BJ (cell line): Measurements from ENCODE around the gene TNFRSF17. TPM values are rescaled to one million over a fixed set of nuclear protein-coding genes. Genes with fewer than 3 reads are reported as not detected.

Source experiments
- CTCF ChIA-PET: fragments of 350-600 bp; formaldehyde crosslinking; extraction: SDS; loops from one replicate; lab custom pipeline; 2021; ENCODE audit warnings: antibody characterized with exemption, inconsistent platforms; lab: Yijun Ruan, JAX
- POLR2A ChIA-PET: fragments of 300-600 bp; sonication (Branson Sonifier 250); formaldehyde crosslinking; extraction: SDS; loops from one replicate; lab custom pipeline; 2021; ENCODE audit warnings: antibody characterized with exemption; lab: Charles Lee
- DNase-seq: peaks from one replicate; pipeline ENCODE4 v3.0.0-alpha.2; 2011; ENCODE audit warnings: low read depth
- H3K27me3 ChIP-seq: 2 replicates; pipeline ENCODE4 v1.6.0; 2011; ENCODE audit warnings: low read length; ENCODE audit not compliant: control insufficient read depth, insufficient read depth
- H3K36me3 ChIP-seq: 2 replicates; pipeline ENCODE4 v1.5.1; 2011; ENCODE audit warnings: low read length; ENCODE audit not compliant: control insufficient read depth, insufficient read depth
- H3K4me3 ChIP-seq: 2 replicates; pipeline ENCODE4 v1.5.1; 2011; ENCODE audit warnings: low read depth, mild to moderate bottlenecking, control low read depth, low read length
- polyA plus RNA-seq: library from polyadenylated mRNA; depleted of rRNA; stranded (reverse); fragments of >200 nt; gene quantifications from 2 replicates; pipeline ENCODE4 v1.2.3, GENCODE V29; 2011
- TF ChIP-seq, protein P1 (sequence below): IDR thresholded peaks from 2 replicates; pipeline ENCODE4 v1.5.1; 2011; ENCODE audit warnings: low read depth, mild to moderate bottlenecking, control low read depth, inconsistent platforms, low read length, moderate library complexity; ENCODE audit not compliant: insufficient read depth

TNFRSF17 gene
- polyA plus RNA-seq, 1 experiment, result not detected

DNA sequence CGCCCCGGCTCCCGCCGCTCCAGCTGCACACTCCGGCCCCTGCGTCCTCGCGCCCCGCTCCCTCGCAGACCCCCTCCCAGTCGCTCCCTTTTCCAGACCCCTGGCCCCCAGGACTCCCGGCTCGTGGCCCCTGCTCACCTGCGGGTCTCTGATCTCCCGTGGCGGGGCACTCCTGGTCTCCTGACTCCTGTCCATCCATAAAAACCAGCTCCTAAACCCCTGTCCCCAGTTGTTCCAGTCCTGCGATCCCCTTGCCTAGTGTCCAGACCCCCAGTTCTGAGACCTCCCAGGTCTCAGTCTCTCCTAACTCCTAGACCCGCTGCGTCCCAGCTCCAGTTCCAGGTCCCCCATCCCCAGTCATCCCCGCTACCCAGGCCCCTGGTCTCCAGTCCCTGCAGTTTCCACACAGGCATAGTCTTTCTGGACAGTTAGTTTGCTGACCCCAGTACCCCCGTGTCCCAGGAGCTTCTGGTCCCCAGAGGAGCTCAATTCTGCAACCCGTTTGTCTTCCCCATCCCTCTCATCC lies 11.9 kb downstream of the TNFRSF17 start:
- no peak for DNase-seq
- peak overlapping the region; percentile 58 for H3K4me3 ChIP-seq
- no peaks in the 10 kb centered on the region for H3K27me3 ChIP-seq
- TF ChIP-seq, protein P1, sequence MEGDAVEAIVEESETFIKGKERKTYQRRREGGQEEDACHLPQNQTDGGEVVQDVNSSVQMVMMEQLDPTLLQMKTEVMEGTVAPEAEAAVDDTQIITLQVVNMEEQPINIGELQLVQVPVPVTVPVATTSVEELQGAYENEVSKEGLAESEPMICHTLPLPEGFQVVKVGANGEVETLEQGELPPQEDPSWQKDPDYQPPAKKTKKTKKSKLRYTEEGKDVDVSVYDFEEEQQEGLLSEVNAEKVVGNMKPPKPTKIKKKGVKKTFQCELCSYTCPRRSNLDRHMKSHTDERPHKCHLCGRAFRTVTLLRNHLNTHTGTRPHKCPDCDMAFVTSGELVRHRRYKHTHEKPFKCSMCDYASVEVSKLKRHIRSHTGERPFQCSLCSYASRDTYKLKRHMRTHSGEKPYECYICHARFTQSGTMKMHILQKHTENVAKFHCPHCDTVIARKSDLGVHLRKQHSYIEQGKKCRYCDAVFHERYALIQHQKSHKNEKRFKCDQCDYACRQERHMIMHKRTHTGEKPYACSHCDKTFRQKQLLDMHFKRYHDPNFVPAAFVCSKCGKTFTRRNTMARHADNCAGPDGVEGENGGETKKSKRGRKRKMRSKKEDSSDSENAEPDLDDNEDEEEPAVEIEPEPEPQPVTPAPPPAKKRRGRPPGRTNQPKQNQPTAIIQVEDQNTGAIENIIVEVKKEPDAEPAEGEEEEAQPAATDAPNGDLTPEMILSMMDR, result no peak
- no peaks in the 10 kb centered on the region for H3K36me3 ChIP-seq
- ChIA-PET POLR2A (interaction anchor here (0.6 kb wide), 1 partner anchor 531 kb away, joined by 7 read pairs; no protein-coding TSS in a partner anchor), CTCF (interaction anchor here (0.9 to 3.0 kb wide), 7 partner anchors 18 to 93 kb away, joined by 3 to 8 read pairs (median 4); no protein-coding TSS in a partner anchor)

DNA sequence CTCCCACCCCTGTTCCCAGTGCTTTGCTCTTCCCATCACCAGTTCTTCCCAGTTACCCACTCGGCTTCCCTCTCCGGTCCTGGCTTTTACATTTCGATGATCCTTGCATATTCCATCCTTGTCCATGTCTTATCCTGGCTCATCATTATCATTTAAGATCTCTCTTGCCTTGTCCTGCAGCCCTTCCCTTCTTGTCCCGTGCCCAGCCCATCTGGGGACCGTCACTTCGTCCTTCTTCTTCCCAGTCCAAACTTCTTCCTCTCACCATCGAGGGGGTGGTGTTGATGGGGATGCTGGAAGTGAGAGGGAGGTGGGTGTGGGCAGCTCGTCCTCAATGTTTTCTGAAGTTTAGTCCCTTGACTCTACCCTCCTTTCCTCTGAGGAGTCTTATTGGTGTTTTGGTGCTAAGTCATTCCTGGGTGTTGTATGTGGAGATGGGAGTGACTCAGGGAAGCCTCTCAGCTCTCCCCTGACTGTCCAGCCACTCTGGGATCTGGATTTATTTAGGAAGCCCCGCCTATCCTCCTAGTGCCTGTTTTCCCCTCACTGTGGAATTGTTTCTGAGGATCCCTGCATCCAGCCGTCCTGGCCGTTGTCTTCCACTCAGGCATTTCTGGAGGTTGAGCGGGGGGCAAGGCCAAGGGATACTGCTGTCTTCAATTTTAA lies 12.5 kb downstream of the TNFRSF17 start:
- TF ChIP-seq, protein P1, result no peak
- peak; percentile 53 for DNase-seq
- POLR2A ChIA-PET, result no interaction called here
- Histone ChIP-seq H3K27me3 (no peaks in the 10 kb centered on the region), H3K4me3 (peak overlapping the region; percentile 58), H3K36me3 (no peaks in the 10 kb centered on the region)
- CTCF ChIA-PET, result interaction anchor here (1.0 to 3.0 kb wide), 5 partner anchors 19 to 92 kb away, joined by 3 to 8 read pairs (median 4); no protein-coding TSS in a partner anchor

DNA sequence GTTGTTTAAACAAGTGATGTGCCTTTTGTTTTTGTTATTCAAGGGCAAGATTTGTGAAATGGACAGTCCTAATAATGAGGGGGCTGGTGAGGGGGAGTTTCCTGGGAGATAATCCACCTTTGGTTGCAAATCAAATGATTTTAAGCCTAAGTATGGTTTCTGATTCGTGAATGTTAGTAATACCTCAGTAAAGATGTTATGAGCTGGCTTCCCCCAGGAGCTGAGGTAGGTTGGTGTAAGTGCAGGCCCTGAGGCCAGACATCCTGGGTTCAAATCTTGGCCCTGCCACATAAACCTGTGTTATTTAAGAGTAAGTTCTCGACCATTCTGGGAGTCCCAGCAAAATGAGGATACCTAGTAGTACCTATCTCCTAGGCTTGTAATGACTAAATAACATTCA lies 13.1 kb downstream of the TNFRSF17 start:
- Histone ChIP-seq H3K36me3 (no peaks in the 10 kb centered on the region), H3K4me3 (peak overlapping the region; percentile 58), H3K27me3 (no peaks in the 10 kb centered on the region)
- ChIA-PET POLR2A (no interaction called here), CTCF (interaction anchor here (1.0 to 3.0 kb wide), 3 partner anchors 19 to 91 kb away, joined by 3 to 8 read pairs (median 4); no protein-coding TSS in a partner anchor)
- TF ChIP-seq, protein P1, result no peak
- DNase-seq, result no peak

DNA sequence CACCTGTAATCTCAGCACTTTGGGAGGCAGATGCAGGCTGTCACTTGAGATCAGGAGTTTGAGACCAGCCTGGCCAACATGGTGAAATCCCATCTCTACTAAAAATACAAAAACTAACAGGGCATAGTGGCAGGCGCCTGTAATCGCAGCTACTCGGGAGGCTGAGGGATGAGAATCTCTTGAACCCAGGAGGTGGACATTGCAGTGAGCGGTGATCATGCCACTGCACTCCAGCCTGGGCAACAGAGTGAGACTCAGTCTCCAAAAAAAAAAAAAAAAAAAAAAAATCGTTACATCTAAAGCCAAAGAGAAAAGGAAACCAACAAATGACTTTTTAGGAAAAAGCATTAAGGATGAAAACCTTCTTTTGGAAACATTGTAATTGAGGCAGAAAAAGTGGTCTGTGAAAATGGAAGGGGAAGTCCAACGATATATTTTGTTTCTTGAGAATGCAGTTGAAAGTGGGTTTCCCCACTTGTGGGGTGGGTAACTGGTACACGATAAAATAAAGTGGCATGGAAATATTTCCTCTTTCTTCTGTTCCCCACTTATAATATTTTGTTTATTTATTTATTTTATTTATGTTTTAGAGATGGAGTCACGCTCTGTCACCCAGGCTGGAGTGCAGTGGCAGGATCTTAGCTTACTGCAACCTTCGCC lies 14.1 kb downstream of the TNFRSF17 start:
- TF ChIP-seq, protein P1, result no peak
- Histone ChIP-seq H3K4me3 (no peak overlapping the region), H3K27me3 (no peaks in the 10 kb centered on the region), H3K36me3 (no peaks in the 10 kb centered on the region)
- no peak for DNase-seq
- ChIA-PET CTCF (interaction anchor here (1.0 to 3.0 kb wide), 2 partner anchors 83 to 88 kb away, joined by 3 to 8 read pairs; no protein-coding TSS in a partner anchor), POLR2A (no interaction called here)
